HepG2 (cell line): ENCODE measurements around the gene ABT1. TPM values are rescaled to one million over a fixed set of nuclear protein-coding genes. Genes with fewer than 3 reads are reported as not detected.

Experiments
- CENPT ChIP-seq: sonication (generic); formaldehyde crosslinking; IDR thresholded peaks from 2 replicates; pipeline ENCODE4 v1.8.0; 2022; ENCODE audit warnings: low read depth, mild to moderate bottlenecking, moderate library complexity, missing genetic modification reagents
- EED ChIP-seq: sonication (generic); formaldehyde crosslinking; IDR thresholded peaks from 2 replicates; pipeline ENCODE4 v1.5.0; 2020; ENCODE audit warnings: mild to moderate bottlenecking, missing genetic modification reagents
- HMG20B ChIP-seq: conservative IDR thresholded peaks from 2 replicates; pipeline ENCODE4 v1.6.1; 2016; ENCODE audit warnings: missing genetic modification reagents, missing compliant biosample characterization
- HMGA1 ChIP-seq: sonication (generic); formaldehyde crosslinking; conservative IDR thresholded peaks from 2 replicates; pipeline ENCODE4 v1.4.0; 2020; ENCODE audit warnings: missing genetic modification reagents
- KDM5A ChIP-seq: fragments of 200-600 bp; sonication (generic); IDR thresholded peaks from 2 replicates; pipeline ENCODE4 v1.7.0; 2018; ENCODE audit warnings: antibody characterized with exemption, mild to moderate bottlenecking, low read length, borderline replicate concordance
- KLF16 ChIP-seq, 2 experiments: sonication (generic) in 1 of 2; formaldehyde crosslinking in 1 of 2; IDR thresholded peaks; 2 replicates each; pipeline versions ENCODE4 v1.6.1 to v1.8.0; 2016 to 2023; ENCODE audit warnings: missing genetic modification reagents in 2 of 2, missing compliant biosample characterization in 1 of 2
- MAZ ChIP-seq, 2 experiments: sonication (generic) in 1 of 2; formaldehyde crosslinking in 1 of 2; IDR thresholded peaks; 2 replicates each; pipeline versions ENCODE4 v1.5.0 to v1.6.1; 2012 to 2020; ENCODE audit warnings: low read depth in 2 of 2, mild to moderate bottlenecking in 2 of 2, borderline replicate concordance in 1 of 2, improper control_type of control experiment in 1 of 2, low read length in 1 of 2, missing genetic modification reagents in 1 of 2, moderate library complexity in 1 of 2
- PATZ1 ChIP-seq: sonication (generic); formaldehyde crosslinking; IDR thresholded peaks from 2 replicates; pipeline ENCODE4 v1.4.0; 2020; ENCODE audit warnings: missing genetic modification reagents
- PAX8 ChIP-seq: sonication (generic); formaldehyde crosslinking; IDR thresholded peaks from 2 replicates; pipeline ENCODE4 v1.8.0; 2022; ENCODE audit warnings: mild to moderate bottlenecking, missing genetic modification reagents, borderline replicate concordance
- RAD21 ChIP-seq: fragments of 450-650 bp; formaldehyde crosslinking; IDR thresholded peaks from 2 replicates; pipeline ENCODE4 v1.5.0; 2020; ENCODE audit warnings: mild to moderate bottlenecking
- RELA ChIP-seq: sonication (generic); formaldehyde crosslinking; IDR thresholded peaks from 2 replicates; pipeline ENCODE4 v1.4.0; 2020; ENCODE audit warnings: missing genetic modification reagents
- SMARCC2 ChIP-seq: fragments of 450-650 bp; IDR thresholded peaks from 2 replicates; pipeline ENCODE4 v1.6.1; 2017; ENCODE audit warnings: antibody characterized with exemption, mild to moderate bottlenecking
- TARDBP ChIP-seq: sonication (generic); formaldehyde crosslinking; IDR thresholded peaks from 2 replicates; pipeline ENCODE4 v1.8.0; 2022; ENCODE audit warnings: mild to moderate bottlenecking, missing genetic modification reagents
- ZFP91 ChIP-seq: sonication (generic); formaldehyde crosslinking; IDR thresholded peaks from 2 replicates; pipeline ENCODE4 v1.9.0; 2022; ENCODE audit warnings: missing genetic modification reagents, mild to moderate bottlenecking, borderline replicate concordance
- ZNF564 ChIP-seq: sonication (generic); formaldehyde crosslinking; IDR thresholded peaks from 2 replicates; pipeline ENCODE4 v1.8.1; 2023; ENCODE audit warnings: mild to moderate bottlenecking, missing genetic modification reagents
- ZNF616 ChIP-seq: sonication (generic); formaldehyde crosslinking; IDR thresholded peaks from 2 replicates; pipeline ENCODE4 v1.5.0; 2020; ENCODE audit warnings: low read depth, mild to moderate bottlenecking, missing genetic modification reagents
- ZNF660 ChIP-seq: sonication (generic); formaldehyde crosslinking; IDR thresholded peaks from 2 replicates; pipeline ENCODE4 v1.5.1; 2020; ENCODE audit warnings: mild to moderate bottlenecking, low read depth, missing genetic modification reagents, borderline replicate concordance
- ZNF672 ChIP-seq: sonication (generic); formaldehyde crosslinking; IDR thresholded peaks from 2 replicates; pipeline ENCODE4 v1.8.1; 2022; ENCODE audit warnings: missing genetic modification reagents
- ZNF678 ChIP-seq: sonication (generic); formaldehyde crosslinking; IDR thresholded peaks from 2 replicates; pipeline ENCODE4 v1.4.0; 2020; ENCODE audit warnings: mild to moderate bottlenecking, missing genetic modification reagents
- polyA plus RNA-seq, 8 experiments: library from polyadenylated mRNA; depleted of rRNA in 3 of 8; stranded (reverse) in 7 of 8; unstranded in 1 of 8; fragments of >200 nt; fragmentation: Illumina TruSeq in 4 of 8; extraction: Trizol in 4 of 8; gene quantifications; 2 replicates each; pipeline versions ENCODE4 v1.2.1 to v1.2.3, GENCODE V29; 2011 to 2016; ENCODE audit warnings: low read depth in 4 of 8, missing spikeins in 1 of 8, mixed read lengths in 1 of 8; ENCODE audit not compliant: insufficient read depth in 1 of 8
- total RNA-seq, 5 experiments: library from RNA; depleted of rRNA; stranded (reverse); fragments of >200 nt; fragmentation: Illumina TruSeq; extraction: Trizol; gene quantifications; 2 replicates each; pipeline ENCODE4 v1.2.3, GENCODE V29; 2016; ENCODE audit warnings: low read depth in 1 of 5
- TF ChIP-seq, protein P1 (sequence below): sonication (generic); formaldehyde crosslinking; IDR thresholded peaks from 2 replicates; pipeline ENCODE4 v1.8.0; 2022; ENCODE audit warnings: low read depth, missing genetic modification reagents
- TF ChIP-seq, protein P2 (sequence below): sonication (generic); formaldehyde crosslinking; conservative IDR thresholded peaks from 2 replicates; pipeline ENCODE4 v1.8.1; 2023; ENCODE audit warnings: missing genetic modification reagents
- TF ChIP-seq, protein P3 (sequence below): sonication (generic); formaldehyde crosslinking; IDR thresholded peaks from 2 replicates; pipeline ENCODE4 v1.5.1; 2020; ENCODE audit warnings: missing genetic modification reagents, mild to moderate bottlenecking, borderline replicate concordance

ABT1 gene
- total and polyA plus RNA-seq, 2 of the 13 experiments (the other 11 are each of a cell fraction or from before 2014, with no cell fraction given) = 38.4 TPM

GRCh38 chr6:26553264-26553634 lies 43.5 kb upstream of the ABT1 start (continued):
- TF ChIP-seq PATZ1 (peak; percentile 48), ZNF678 (peak; percentile 59; the same call in 1 of the 2 replicates), RELA (CRISPR knock-in tag) (no peak), HMGA1 (no peak), RAD21 (CRISPR knock-in tag) (no peak; the same call in 1 of the 2 replicates), KDM5A (peak; percentile 73; the same call in 1 of the 2 replicates), EED (CRISPR knock-in tag) (no peak), HMG20B (CRISPR knock-in tag) (no peak), SMARCC2 (no peak), ZFP91 (CRISPR knock-in tag) (0 out of 2 replicates have a peak, but pooled peaks have one; percentile 33), ZNF672 (CRISPR knock-in tag) (no peak), TARDBP (CRISPR knock-in tag) (peak; percentile 50; the same call in 1 of the 2 replicates), ZNF564 (CRISPR knock-in tag) (no peak), PAX8 (CRISPR knock-in tag) (no peak), ZNF616 (CRISPR knock-in tag) (no peak), MAZ (IDR thresholded peaks at IDR 0.05; ENCODE audit: borderline replicate concordance, low read depth, low read length) (no peak), MAZ (CRISPR knock-in tag; IDR thresholded peaks at IDR 0.05; ENCODE audit: low read depth) (no peak; the same call in 1 of the 2 replicates), ZNF660 (CRISPR knock-in tag) (no peak), CENPT (CRISPR knock-in tag) (no peak), KLF16 (CRISPR knock-in tag; IDR thresholded peaks at IDR 0.05) (peak in 1 of 2 experiments; percentile 58; a peak in 1 of 4 replicates)
- TF ChIP-seq, protein P1, sequence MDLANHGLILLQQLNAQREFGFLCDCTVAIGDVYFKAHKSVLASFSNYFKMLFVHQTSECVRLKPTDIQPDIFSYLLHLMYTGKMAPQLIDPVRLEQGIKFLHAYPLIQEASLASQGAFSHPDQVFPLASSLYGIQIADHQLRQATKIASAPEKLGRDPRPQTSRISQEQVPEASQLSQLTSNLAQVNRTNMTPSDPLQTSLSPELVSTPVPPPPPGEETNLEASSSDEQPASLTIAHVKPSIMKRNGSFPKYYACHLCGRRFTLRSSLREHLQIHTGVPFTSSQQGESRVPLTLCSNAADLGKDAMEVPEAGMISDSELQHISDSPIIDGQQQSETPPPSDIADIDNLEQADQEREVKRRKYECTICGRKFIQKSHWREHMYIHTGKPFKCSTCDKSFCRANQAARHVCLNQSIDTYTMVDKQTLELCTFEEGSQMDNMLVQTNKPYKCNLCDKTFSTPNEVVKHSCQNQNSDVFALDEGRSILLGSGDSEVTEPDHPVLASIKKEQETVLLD (CRISPR knock-in tag) = peak; percentile 43; the same call in 1 of the 2 replicates
- TF ChIP-seq, protein P2, sequence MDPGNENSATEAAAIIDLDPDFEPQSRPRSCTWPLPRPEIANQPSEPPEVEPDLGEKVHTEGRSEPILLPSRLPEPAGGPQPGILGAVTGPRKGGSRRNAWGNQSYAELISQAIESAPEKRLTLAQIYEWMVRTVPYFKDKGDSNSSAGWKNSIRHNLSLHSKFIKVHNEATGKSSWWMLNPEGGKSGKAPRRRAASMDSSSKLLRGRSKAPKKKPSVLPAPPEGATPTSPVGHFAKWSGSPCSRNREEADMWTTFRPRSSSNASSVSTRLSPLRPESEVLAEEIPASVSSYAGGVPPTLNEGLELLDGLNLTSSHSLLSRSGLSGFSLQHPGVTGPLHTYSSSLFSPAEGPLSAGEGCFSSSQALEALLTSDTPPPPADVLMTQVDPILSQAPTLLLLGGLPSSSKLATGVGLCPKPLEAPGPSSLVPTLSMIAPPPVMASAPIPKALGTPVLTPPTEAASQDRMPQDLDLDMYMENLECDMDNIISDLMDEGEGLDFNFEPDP = no peak
- TF ChIP-seq, protein P3, sequence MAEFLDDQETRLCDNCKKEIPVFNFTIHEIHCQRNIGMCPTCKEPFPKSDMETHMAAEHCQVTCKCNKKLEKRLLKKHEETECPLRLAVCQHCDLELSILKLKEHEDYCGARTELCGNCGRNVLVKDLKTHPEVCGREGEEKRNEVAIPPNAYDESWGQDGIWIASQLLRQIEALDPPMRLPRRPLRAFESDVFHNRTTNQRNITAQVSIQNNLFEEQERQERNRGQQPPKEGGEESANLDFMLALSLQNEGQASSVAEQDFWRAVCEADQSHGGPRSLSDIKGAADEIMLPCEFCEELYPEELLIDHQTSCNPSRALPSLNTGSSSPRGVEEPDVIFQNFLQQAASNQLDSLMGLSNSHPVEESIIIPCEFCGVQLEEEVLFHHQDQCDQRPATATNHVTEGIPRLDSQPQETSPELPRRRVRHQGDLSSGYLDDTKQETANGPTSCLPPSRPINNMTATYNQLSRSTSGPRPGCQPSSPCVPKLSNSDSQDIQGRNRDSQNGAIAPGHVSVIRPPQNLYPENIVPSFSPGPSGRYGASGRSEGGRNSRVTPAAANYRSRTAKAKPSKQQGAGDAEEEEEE (CRISPR knock-in tag) = no peak
